Measurements from ENCODE around the gene DCAF16.

Gene DCAF16

GRCh38 chr4:17781300-17782287 is 29.0 kb downstream of the DCAF16 start, which contains the start of gene FAM184B:
TSS of gene FAM184B (minus strand) at chr4:17781621. CDS start at chr4:17781299, 322 bp downstream.
- DNase-seq (ENCODE audit: low read depth in 3 of 3), result no peak

- DNase-seq (ENCODE audit: low read depth in 3 of 3), result no peak
Measured at GRCh38 chr4:17780501-17781299, 29.9 kb downstream of the DCAF16 start.

- DNase-seq (ENCODE audit: low read depth in 3 of 3), result no peak
Measured at GRCh38 chr4:17778431-17778830, 32.1 kb downstream of the DCAF16 start.

GRCh38 chr4:17773135-17773698 is 37.3 kb downstream of the DCAF16 start:
- no peak for DNase-seq (ENCODE audit: low read depth in 3 of 3)

- DNase-seq (ENCODE audit: low read depth in 3 of 3), result no peak
Measured at GRCh38 chr4:17771284-17771908, 39.2 kb downstream of the DCAF16 start.

GRCh38 chr4:17770845-17771244 is 39.7 kb downstream of the DCAF16 start:
- no peak for DNase-seq (ENCODE audit: low read depth in 3 of 3)

GRCh38 chr4:17769406-17770174 is 41.0 kb downstream of the DCAF16 start:
- DNase-seq (ENCODE audit: low read depth in 3 of 3), result no peak

GRCh38 chr4:17766826-17767458 is 43.6 kb downstream of the DCAF16 start:
- no peak for DNase-seq (ENCODE audit: low read depth in 3 of 3)

GRCh38 chr4:17765514-17766286 is 44.9 kb downstream of the DCAF16 start:
- DNase-seq (ENCODE audit: low read depth in 3 of 3), result no peak

- no peak for DNase-seq (ENCODE audit: low read depth in 3 of 3)
Measured at GRCh38 chr4:17763931-17764330, 46.6 kb downstream of the DCAF16 start.

GRCh38 chr4:17763416-17763815 is 47.1 kb downstream of the DCAF16 start:
- DNase-seq (ENCODE audit: low read depth in 3 of 3), result no peak

GRCh38 chr4:17762726-17763125 is 47.8 kb downstream of the DCAF16 start:
- no peak for DNase-seq (ENCODE audit: low read depth in 3 of 3)

GRCh38 chr4:17761062-17761461 is 49.5 kb downstream of the DCAF16 start:
- DNase-seq (ENCODE audit: low read depth in 3 of 3), result no peak

GRCh38 chr4:17760626-17761025 is 49.9 kb downstream of the DCAF16 start:
- no peak for DNase-seq (ENCODE audit: low read depth in 3 of 3)

- DNase-seq (ENCODE audit: low read depth in 3 of 3), result no peak
Measured at GRCh38 chr4:17758485-17758884, 52.1 kb downstream of the DCAF16 start.

- DNase-seq (ENCODE audit: low read depth in 3 of 3), result no peak
Measured at GRCh38 chr4:17757621-17758020, 52.9 kb downstream of the DCAF16 start.

- DNase-seq (ENCODE audit: low read depth in 3 of 3), result no peak
Measured at GRCh38 chr4:17753646-17754045, 56.9 kb downstream of the DCAF16 start.

Data from stimulated activated CD4-positive, alpha-beta T cell treated with anti-CD3 and anti-CD28 coated beads, TNF-alpha, amount 100 ng/mL, for 4 hours (primary cell).